GM18868 (cell line): ENCODE results near the gene TMEM260.
"Not testable (repeated sequence)": the region's sequence is repeated elsewhere in the genome, so short reads cannot be mapped to it uniquely, and the experiment has no call there.

Source experiments
- ATAC-seq: cut with Tn5 transposase; IDR thresholded peaks from one replicate; pipeline ENCODE4 v1.9.1; 2021; ENCODE audit warnings: mild to moderate bottlenecking, moderate library complexity; ENCODE audit not compliant: unreplicated experiment

Gene TMEM260

GRCh38 chr14:56594428-56594827, 14.8 kb downstream of the TMEM260 start:
- ATAC-seq = no peak

- ATAC-seq = no peak
These were observed 18.9 kb downstream of the TMEM260 start for GRCh38 chr14:56598519-56598918.

GRCh38 chr14:56603648-56604047, 24.1 kb downstream of the TMEM260 start:
- no peak for ATAC-seq

GRCh38 chr14:56608689-56609088, 29.1 kb downstream of the TMEM260 start:
- ATAC-seq = no peak

GRCh38 chr14:56611663-56612062, 32.1 kb downstream of the TMEM260 start:
- ATAC-seq = not testable (repeated sequence)

- no peak for ATAC-seq
These were observed 37.5 kb downstream of the TMEM260 start for GRCh38 chr14:56617084-56617483.

GRCh38 chr14:56630707-56631106, 51.1 kb downstream of the TMEM260 start:
- no peak for ATAC-seq

GRCh38 chr14:56632195-56632594, 52.6 kb downstream of the TMEM260 start:
- no peak for ATAC-seq

- no peak for ATAC-seq
These were observed 53.9 kb downstream of the TMEM260 start for GRCh38 chr14:56633544-56633943.

- ATAC-seq = no peak
These were observed 55.4 kb downstream of the TMEM260 start for GRCh38 chr14:56635041-56635440.

- ATAC-seq = no peak
These were observed 67.9 kb downstream of the TMEM260 start for GRCh38 chr14:56647493-56647892.

GRCh38 chr14:56648508-56649301, 69.1 kb downstream of the TMEM260 start:
- ATAC-seq = no peak

GRCh38 chr14:56649382-56649781, 69.8 kb downstream of the TMEM260 start:
- no peak for ATAC-seq

- ATAC-seq = no peak
These were observed 70.5 kb downstream of the TMEM260 start for GRCh38 chr14:56650048-56650447.

- ATAC-seq = no peak
These were observed 71.4 kb downstream of the TMEM260 start for GRCh38 chr14:56650979-56651378.

- ATAC-seq = no peak
These were observed 78.0 kb downstream of the TMEM260 start for GRCh38 chr14:56657604-56658003.

- no peak for ATAC-seq
These were observed 79.8 kb downstream of the TMEM260 start for GRCh38 chr14:56659378-56659777.

GRCh38 chr14:56659964-56660551, 80.5 kb downstream of the TMEM260 start:
- ATAC-seq = peak; percentile 72

- no peak for ATAC-seq
These were observed 81.2 kb downstream of the TMEM260 start for GRCh38 chr14:56660677-56661389.

GRCh38 chr14:56661478-56661877, 81.9 kb downstream of the TMEM260 start:
- no peak for ATAC-seq

GRCh38 chr14:56664811-56665421, 85.3 kb downstream of the TMEM260 start:
- ATAC-seq = no peak
